ENCODE data around the gene CREBBP. TPM values are rescaled to one million over a fixed set of nuclear protein-coding genes. Genes with fewer than 3 reads are reported as not detected.

Gene CREBBP
- total RNA-seq, 1 experiment from 2014 or later, result 79.1 TPM

- no peaks in the 10 kb centered on the region for H3K27me3 ChIP-seq (ENCODE audit: insufficient read depth, low read length)
- H3K27ac Mint-ChIP-seq, result peak overlapping the region in 1 of 3 experiments; percentile 21; a peak in 1 of 7 replicates
- no peak overlapping the region for H3K4me2 ChIP-seq (ENCODE audit: insufficient read depth, insufficient read length, low read length)
- H3K79me1 ChIP-seq (ENCODE audit: insufficient read depth, low read depth, low read length, poor library complexity, severe bottlenecking), result no peaks in the 10 kb centered on the region
- H3K14ac ChIP-seq (ENCODE audit: insufficient read depth, low read length), result no peak overlapping the region
- no peaks in the 10 kb centered on the region for H3K23me2 ChIP-seq (ENCODE audit: insufficient read length, low read depth, low read length, poor library complexity, severe bottlenecking)
- no peak overlapping the region for H3K4ac ChIP-seq (ENCODE audit: low read depth, low read length)
- H2AK5ac ChIP-seq (ENCODE audit: insufficient read length, low read length), result no peak overlapping the region
- H3K4me1 ChIP-seq (ENCODE audit: insufficient read depth, low read length), result peaks cover 3% of the 10 kb centered on the region; the same call in 1 of the 2 replicates
- H3K27ac ChIP-seq (ENCODE audit: insufficient read length, low read depth, low read length), result no peak overlapping the region
- H3K4me3 Mint-ChIP-seq, result no peak overlapping the region
- no peak overlapping the region for H3K23ac ChIP-seq (ENCODE audit: insufficient read length, low read depth, low read length)
- no peak overlapping the region for H3T11ph ChIP-seq (ENCODE audit: low read length)
- H3K56ac ChIP-seq (ENCODE audit: insufficient read length, low read depth, low read length), result no peak overlapping the region
- H2BK12ac ChIP-seq (ENCODE audit: insufficient read length, low read depth, low read length), result no peak overlapping the region
- no peak overlapping the region for H2AFZ ChIP-seq (ENCODE audit: low read length)
- H3K18ac ChIP-seq (ENCODE audit: insufficient read length, low read depth, low read length), result no peak overlapping the region
- H2BK15ac ChIP-seq (ENCODE audit: low read depth, low read length), result no peak overlapping the region
- no peak overlapping the region for H3K9ac ChIP-seq (ENCODE audit: extremely low read depth, insufficient read length, low read length)
- TF ChIP-seq, protein P1, sequence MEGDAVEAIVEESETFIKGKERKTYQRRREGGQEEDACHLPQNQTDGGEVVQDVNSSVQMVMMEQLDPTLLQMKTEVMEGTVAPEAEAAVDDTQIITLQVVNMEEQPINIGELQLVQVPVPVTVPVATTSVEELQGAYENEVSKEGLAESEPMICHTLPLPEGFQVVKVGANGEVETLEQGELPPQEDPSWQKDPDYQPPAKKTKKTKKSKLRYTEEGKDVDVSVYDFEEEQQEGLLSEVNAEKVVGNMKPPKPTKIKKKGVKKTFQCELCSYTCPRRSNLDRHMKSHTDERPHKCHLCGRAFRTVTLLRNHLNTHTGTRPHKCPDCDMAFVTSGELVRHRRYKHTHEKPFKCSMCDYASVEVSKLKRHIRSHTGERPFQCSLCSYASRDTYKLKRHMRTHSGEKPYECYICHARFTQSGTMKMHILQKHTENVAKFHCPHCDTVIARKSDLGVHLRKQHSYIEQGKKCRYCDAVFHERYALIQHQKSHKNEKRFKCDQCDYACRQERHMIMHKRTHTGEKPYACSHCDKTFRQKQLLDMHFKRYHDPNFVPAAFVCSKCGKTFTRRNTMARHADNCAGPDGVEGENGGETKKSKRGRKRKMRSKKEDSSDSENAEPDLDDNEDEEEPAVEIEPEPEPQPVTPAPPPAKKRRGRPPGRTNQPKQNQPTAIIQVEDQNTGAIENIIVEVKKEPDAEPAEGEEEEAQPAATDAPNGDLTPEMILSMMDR (conservative IDR thresholded peaks at IDR 0.05), result peak; percentile 27; the same call in 1 of the 3 replicates
- no peak overlapping the region for H4K8ac ChIP-seq (replicated peaks; ENCODE audit: insufficient read length, low read depth, low read length)
- no peak overlapping the region for H2BK20ac ChIP-seq (ENCODE audit: low read depth, low read length, poor library complexity, severe bottlenecking)
- peaks cover 8% of the 10 kb centered on the region in 2 experiments for H3K4me1 Mint-ChIP-seq
- no peak overlapping the region for H4K91ac ChIP-seq (ENCODE audit: insufficient read length, low read depth, low read length)
- no peak for DNase-seq
- no peaks in the 10 kb centered on the region for H3K9me3 Mint-ChIP-seq
- no peak overlapping the region for H2BK5ac ChIP-seq (ENCODE audit: insufficient read length, low read length)
- H3K79me2 ChIP-seq (ENCODE audit: insufficient read depth, low read length), result peaks cover 6% of the 10 kb centered on the region; the same call in 1 of the 2 replicates
- H3K27me3 Mint-ChIP-seq (ENCODE audit: low read depth), result no peaks in the 10 kb centered on the region
- H3K36me3 Mint-ChIP-seq (ENCODE audit: insufficient read depth in 1 of 3, low read depth in 3 of 3), result peaks cover 16 to 41% (median 29%) of the 10 kb centered on the region in 3 experiments; a peak in 6 of 7 replicates
- no peaks in the 10 kb centered on the region for H3K9me3 ChIP-seq (ENCODE audit: control insufficient read depth, low read depth, low read length)
- no peak overlapping the region for H2BK120ac ChIP-seq (ENCODE audit: low read depth, low read length, poor library complexity, severe bottlenecking)
- no CpG with 5 or more reads among the region's 16 CpGs for WGBS (ENCODE audit: extremely low coverage, insufficient read length, low lambda C conversion rate)
- H4K5ac ChIP-seq (ENCODE audit: insufficient read length, low read depth, low read length), result no peak overlapping the region
- no peaks in the 10 kb centered on the region for H4K20me1 ChIP-seq (ENCODE audit: control insufficient read depth, insufficient read depth, insufficient read length)
Observed at GRCh38 chr16:3793161-3793576, 87.3 kb downstream of the CREBBP start.

Data from H9 (cell line).